KOPT-K1 (cell line): ENCODE data around the gene FBXL22.
"Not testable (repeated sequence)": the region's sequence is repeated elsewhere in the genome, so short reads cannot be mapped to it uniquely, and the experiment has no call there.

ENCODE experiments used
- H3K27ac ChIP-seq: fragments of 200-600 bp; sonication (generic); 2 replicates; pipeline ENCODE4 v1.5.1; 2016; ENCODE audit warnings: antibody characterized with exemption, mild to moderate bottlenecking, low read depth, low read length; ENCODE audit not compliant: poor library complexity, severe bottlenecking
- H3K36me3 ChIP-seq: fragments of 200-600 bp; sonication (generic); 2 replicates; pipeline ENCODE4 v1.5.1; 2017; ENCODE audit warnings: antibody characterized with exemption, mild to moderate bottlenecking, low read length, moderate library complexity; ENCODE audit not compliant: insufficient read depth
- H3K9me3 ChIP-seq: fragments of 200-600 bp; sonication (generic); 2 replicates; pipeline ENCODE4 v1.5.1; 2017; ENCODE audit warnings: antibody characterized with exemption, low read length, mild to moderate bottlenecking; ENCODE audit not compliant: insufficient read depth, poor library complexity, severe bottlenecking

Gene FBXL22

GRCh38 chr15:63617627-63618026 lies 20.4 kb downstream of the FBXL22 start:
- H3K36me3 ChIP-seq, result peaks cover 40% of the 10 kb centered on the region
- H3K9me3 ChIP-seq, H3K27ac ChIP-seq: not testable (repeated sequence)

- not testable (repeated sequence) for H3K9me3 ChIP-seq, H3K27ac ChIP-seq
- H3K36me3 ChIP-seq, result peaks cover 42% of the 10 kb centered on the region
These were observed 23.6 kb downstream of the FBXL22 start for GRCh38 chr15:63620760-63621159.

GRCh38 chr15:63623232-63623969 lies 26.2 kb downstream of the FBXL22 start:
- peaks cover 60% of the 10 kb centered on the region for H3K36me3 ChIP-seq
- no peak overlapping the region for H3K27ac ChIP-seq
- no peaks in the 10 kb centered on the region for H3K9me3 ChIP-seq

DNA sequence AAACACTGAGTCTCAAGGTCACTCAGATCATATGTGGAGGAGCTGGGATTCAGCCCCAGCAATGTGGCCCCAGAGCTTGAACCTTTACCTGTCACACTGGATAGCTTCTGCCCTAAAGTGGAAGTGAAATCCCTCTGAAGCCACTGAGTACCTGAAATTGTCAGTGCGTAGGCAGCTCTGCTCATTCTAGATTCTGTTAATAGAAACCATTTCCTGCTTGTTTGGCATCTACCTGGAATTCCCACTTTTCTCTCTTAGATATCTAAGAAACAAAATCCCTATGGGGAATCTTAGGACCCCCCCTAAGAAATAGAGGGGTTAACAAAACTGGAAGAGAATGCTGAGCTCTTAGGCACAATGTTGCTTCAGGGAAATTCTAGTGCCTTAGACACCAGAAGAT lies 29.8 kb downstream of the FBXL22 start:
- Histone ChIP-seq H3K9me3 (no peaks in the 10 kb centered on the region), H3K27ac (no peak overlapping the region), H3K36me3 (peaks cover 86% of the 10 kb centered on the region)

DNA sequence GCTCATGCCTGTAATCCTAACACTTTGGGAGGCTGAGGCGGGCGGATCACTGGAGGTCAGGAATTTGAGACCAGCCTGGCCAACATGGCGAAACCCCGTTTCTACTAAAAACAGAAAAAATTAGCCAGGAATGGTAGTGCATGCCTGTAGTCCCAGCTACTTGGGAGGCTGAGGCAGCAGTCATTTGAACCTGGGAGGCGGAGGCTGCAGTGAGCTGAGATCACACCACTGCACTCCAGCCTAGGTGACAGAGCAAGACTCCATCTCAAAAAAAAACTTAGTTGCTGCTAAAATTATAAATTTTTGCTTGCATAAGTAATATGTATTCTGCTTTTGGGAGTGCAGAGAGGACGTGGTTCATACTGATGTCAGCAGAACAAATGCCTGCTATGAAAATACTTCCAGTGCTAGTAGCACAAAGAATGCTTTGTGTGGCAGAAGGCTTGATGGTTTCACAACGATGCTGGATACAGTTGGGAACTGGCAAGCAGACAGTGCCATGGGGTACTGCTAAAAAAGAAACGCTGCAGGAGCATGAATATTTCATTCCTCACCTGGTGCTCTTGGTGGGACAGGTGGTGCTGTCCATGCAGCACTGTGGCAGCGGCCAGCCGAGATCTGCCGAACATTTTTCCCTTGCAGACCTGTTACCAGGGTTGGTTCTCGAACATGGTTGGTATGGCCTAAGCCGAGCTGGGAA lies 31.1 kb downstream of the FBXL22 start:
- Histone ChIP-seq H3K27ac (no peak overlapping the region), H3K36me3 (peaks cover 86% of the 10 kb centered on the region), H3K9me3 (no peaks in the 10 kb centered on the region)

DNA sequence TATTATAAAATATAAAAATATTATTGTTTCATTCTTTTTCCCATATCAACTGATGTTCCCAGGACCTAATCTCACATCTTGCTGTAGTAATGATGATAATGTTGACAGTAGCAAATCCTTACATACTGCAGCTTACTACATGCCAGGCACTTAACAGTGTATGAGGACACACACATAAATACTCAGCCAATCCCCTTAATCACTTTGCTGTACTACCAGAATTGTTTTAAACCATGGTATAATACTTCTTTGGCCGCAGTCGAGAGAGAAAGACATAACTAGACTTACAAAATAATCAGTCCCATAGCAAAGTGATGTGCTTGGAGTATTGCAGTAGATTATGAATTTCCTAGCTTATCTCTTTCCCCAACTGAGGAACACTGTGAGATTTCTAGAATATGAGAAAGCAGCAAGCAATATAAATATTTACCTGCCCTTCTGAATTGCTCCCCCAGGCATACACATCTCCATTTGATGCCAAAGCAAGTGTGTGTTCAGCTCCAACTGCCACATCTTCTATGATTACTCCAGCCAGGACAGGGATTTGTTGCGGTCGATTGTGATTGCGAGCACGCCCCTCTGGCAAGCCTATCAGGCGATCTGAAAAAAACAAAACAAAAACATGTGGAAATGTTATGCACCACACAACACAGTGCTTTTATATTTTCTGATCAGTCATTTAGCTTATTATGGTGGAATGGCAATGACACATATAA lies 33.0 kb downstream of the FBXL22 start:
- peaks cover 88% of the 10 kb centered on the region for H3K36me3 ChIP-seq
- H3K27ac ChIP-seq, result no peak overlapping the region
- no peaks in the 10 kb centered on the region for H3K9me3 ChIP-seq

GRCh38 chr15:63633312-63633711 lies 36.1 kb downstream of the FBXL22 start:
- H3K9me3 ChIP-seq, result no peaks in the 10 kb centered on the region
- H3K36me3 ChIP-seq, result peaks cover 82% of the 10 kb centered on the region
- H3K27ac ChIP-seq, result no peak overlapping the region

GRCh38 chr15:63634154-63634553 lies 37.0 kb downstream of the FBXL22 start:
- Histone ChIP-seq H3K36me3 (peaks cover 82% of the 10 kb centered on the region), H3K27ac (no peak overlapping the region), H3K9me3 (no peaks in the 10 kb centered on the region)

DNA sequence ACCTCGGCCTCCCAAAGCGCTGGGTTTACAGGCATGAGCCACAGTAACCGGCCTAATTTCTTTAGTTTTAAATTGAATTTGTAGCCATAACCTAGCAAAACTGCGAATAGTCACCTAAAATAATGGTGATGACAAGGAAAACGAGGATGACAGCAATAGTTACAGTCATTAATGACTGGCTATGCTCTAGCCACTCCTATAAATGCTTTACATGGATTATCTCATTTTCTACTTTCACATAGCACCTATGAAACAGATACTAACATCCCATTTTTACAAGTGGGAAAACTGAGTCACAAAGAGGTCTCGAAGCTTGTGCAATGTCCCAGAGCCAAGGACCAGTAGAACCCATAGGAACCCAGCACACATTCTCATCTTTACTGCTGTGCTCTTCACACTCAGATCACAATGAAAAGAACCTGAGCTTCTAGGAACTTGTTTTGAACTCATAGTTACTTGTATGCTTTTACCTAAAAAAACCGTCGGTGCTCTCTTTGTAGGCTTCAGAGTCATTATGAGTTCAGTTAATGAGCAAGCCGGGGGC lies 39.4 kb downstream of the FBXL22 start:
- Histone ChIP-seq H3K36me3 (peaks cover 85% of the 10 kb centered on the region), H3K9me3 (no peaks in the 10 kb centered on the region), H3K27ac (no peak overlapping the region)

GRCh38 chr15:63638839-63639238 lies 41.7 kb downstream of the FBXL22 start:
- no peak overlapping the region for H3K27ac ChIP-seq
- H3K36me3 ChIP-seq, result peaks cover 82% of the 10 kb centered on the region

GRCh38 chr15:63640146-63640545 lies 43.0 kb downstream of the FBXL22 start:
- no peak overlapping the region for H3K27ac ChIP-seq
- H3K9me3 ChIP-seq, result no peaks in the 10 kb centered on the region
- H3K36me3 ChIP-seq, result peaks cover 86% of the 10 kb centered on the region

More at GRCh38 chr15:63638839-63639238, 41.7 kb downstream of the FBXL22 start:
- no peaks in the 10 kb centered on the region for H3K9me3 ChIP-seq
